Fibroblast of lung (primary cell): Measurements from ENCODE around the gene PPFIA4. TPM values are rescaled to one million over a fixed set of nuclear protein-coding genes. Genes with fewer than 3 reads are reported as not detected.
"Not testable (repeated sequence)": the region's sequence is repeated elsewhere in the genome, so short reads cannot be mapped to it uniquely, and the experiment has no call there.

Source experiments
- DNase-seq, 2 donors: peaks; one replicate each; pipeline versions ENCODE4 v3.0.0 to v3.0.0-alpha.2; 2010; ENCODE audit warnings: low read depth in 2 of 2
- H2AFZ ChIP-seq: 2 replicates; pipeline ENCODE4 v1.5.1; 2012; ENCODE audit warnings: low read length, control low read depth, inconsistent platforms
- H3K27ac ChIP-seq: 2 replicates; pipeline ENCODE4 v1.5.1; 2011; ENCODE audit warnings: low read length, control low read depth; ENCODE audit not compliant: insufficient read depth
- H3K27me3 ChIP-seq: 2 replicates; pipeline ENCODE4 v1.5.1; 2011; ENCODE audit warnings: mild to moderate bottlenecking, low read length; ENCODE audit not compliant: control insufficient read depth, insufficient read depth
- H3K36me3 ChIP-seq: 2 replicates; pipeline ENCODE4 v1.5.1; 2011; ENCODE audit warnings: low read length; ENCODE audit not compliant: control insufficient read depth, insufficient read depth
- H3K4me1 ChIP-seq: 2 replicates; pipeline ENCODE4 v1.5.1; 2011; ENCODE audit warnings: low read length; ENCODE audit not compliant: control insufficient read depth, insufficient read depth; ENCODE audit errors: extremely low read depth
- H3K4me2 ChIP-seq: 2 replicates; pipeline ENCODE4 v1.5.1; 2011; ENCODE audit warnings: low read length, control low read depth; ENCODE audit not compliant: insufficient read depth; ENCODE audit errors: extremely low read depth
- H3K4me3 ChIP-seq, 4 experiments: fragments of 200-600 bp in 1 of 4; sonication (generic) in 1 of 4; replicated peaks in 1 of 4; 2 replicates each; pipeline ENCODE4 v1.5.1; 2011 to 2016; ENCODE audit warnings: low read length in 4 of 4, low read depth in 3 of 4, mild to moderate bottlenecking in 3 of 4, control low read depth in 2 of 4, inconsistent platforms in 1 of 4, mixed read lengths in 1 of 4; ENCODE audit not compliant: insufficient read depth in 1 of 4; ENCODE audit errors: control extremely low read depth in 1 of 4
- H3K79me2 ChIP-seq: 2 replicates; pipeline ENCODE4 v1.5.1; 2012; ENCODE audit warnings: mild to moderate bottlenecking, low read length, inconsistent platforms; ENCODE audit not compliant: control insufficient read depth, insufficient read depth
- H3K9ac ChIP-seq: 2 replicates; pipeline ENCODE4 v1.5.1; 2011; ENCODE audit warnings: mild to moderate bottlenecking, low read length, control low read depth; ENCODE audit not compliant: insufficient read depth
- H3K9me3 ChIP-seq: 2 replicates; pipeline ENCODE4 v1.5.1; 2012; ENCODE audit warnings: low read depth, low read length; ENCODE audit not compliant: control insufficient read depth, insufficient read depth
- H4K20me1 ChIP-seq: 2 replicates; pipeline ENCODE4 v1.5.1; 2011; ENCODE audit warnings: low read length; ENCODE audit not compliant: control insufficient read depth, insufficient read depth; ENCODE audit errors: extremely low read depth
- CTCF ChIP-seq, 2 donors: IDR thresholded peaks in 1 of 2; conservative IDR thresholded peaks in 1 of 2; 1 replicate in 1 of 2; 2 replicates in 1 of 2; pipeline ENCODE4 v1.5.1; 2011 to 2012; ENCODE audit warnings: low read length in 2 of 2, control low read depth in 1 of 2, inconsistent platforms in 1 of 2, low read depth in 1 of 2, mild to moderate bottlenecking in 1 of 2
- EZH2 ChIP-seq: IDR thresholded peaks from 2 replicates; pipeline ENCODE4 v1.5.1; 2012; ENCODE audit warnings: low read length, control low read depth, mild to moderate bottlenecking; ENCODE audit errors: missing control alignments
- polyA plus RNA-seq, 2 donors: library from polyadenylated mRNA; depleted of rRNA in 1 of 2; stranded (reverse) in 1 of 2; unstranded in 1 of 2; fragments of >200 nt; gene quantifications; 2 replicates each; pipeline ENCODE4 v1.2.1, GENCODE V29; 2011 to 2012; ENCODE audit warnings: missing spikeins in 1 of 2
- total RNA-seq: library from RNA; depleted of rRNA; stranded (reverse); fragments of >200 nt; gene quantifications from 2 replicates; pipeline ENCODE4 v1.2.1, GENCODE V29; 2014

PPFIA4 gene
- total and polyA plus RNA-seq, 2 donors (not counting 1 experiment from before 2014, with no cell fraction given): 3.2 to 4.3 TPM

- Histone ChIP-seq H3K9me3 (no peaks in the 10 kb centered on the region), H3K4me3 (no peak overlapping the region), H4K20me1 (no peaks in the 10 kb centered on the region), H2AFZ (no peak overlapping the region), H3K27ac (no peak overlapping the region), H3K36me3 (no peaks in the 10 kb centered on the region), H3K4me2 (no peak overlapping the region), H3K4me1 (no peaks in the 10 kb centered on the region), H3K27me3 (peaks cover 13% of the 10 kb centered on the region), H3K79me2 (no peaks in the 10 kb centered on the region), H3K9ac (no peak overlapping the region)
- DNase-seq: no peak
- TF ChIP-seq EZH2: no peak
- TF ChIP-seq CTCF (conservative IDR thresholded peaks at IDR 0.05 in 1 of 2, IDR thresholded peaks at IDR 0.05 in 1 of 2; ENCODE audit: low read depth in 1 of 2, low read length in 2 of 2): no peak
These were observed 44.4 kb upstream of the PPFIA4 start for GRCh38 chr1:202981939-202982338.

- no peak for DNase-seq
- TF ChIP-seq CTCF (conservative IDR thresholded peaks at IDR 0.05 in 1 of 2, IDR thresholded peaks at IDR 0.05 in 1 of 2; ENCODE audit: low read depth in 1 of 2, low read length in 2 of 2) (no peak), EZH2 (no peak)
These were observed 43.4 kb upstream of the PPFIA4 start for GRCh38 chr1:202982715-202983430.

GRCh38 chr1:202986120-202986519 lies 40.2 kb upstream of the PPFIA4 start:
- H3K4me3 ChIP-seq, H3K79me2 ChIP-seq, H3K9me3 ChIP-seq, H4K20me1 ChIP-seq, H3K27ac ChIP-seq, H3K4me2 ChIP-seq, H3K4me1 ChIP-seq, DNase-seq, H3K36me3 ChIP-seq, H3K9ac ChIP-seq, H2AFZ ChIP-seq: not testable (repeated sequence)
- H3K27me3 ChIP-seq: peaks cover 25% of the 10 kb centered on the region

More at GRCh38 chr1:202982715-202983430, 43.4 kb upstream of the PPFIA4 start:
- Histone ChIP-seq H3K36me3 (no peaks in the 10 kb centered on the region), H3K4me2 (no peak overlapping the region), H3K4me1 (no peaks in the 10 kb centered on the region), H3K27me3 (peaks cover 17% of the 10 kb centered on the region), H3K27ac (no peak overlapping the region), H3K79me2 (no peaks in the 10 kb centered on the region), H2AFZ (no peak overlapping the region), H3K9ac (no peak overlapping the region), H3K4me3 (no peak overlapping the region), H4K20me1 (no peaks in the 10 kb centered on the region), H3K9me3 (no peaks in the 10 kb centered on the region)
